D721Med (cell line): ENCODE results near the gene CCDC85C.

ENCODE experiments used
- DNase-seq: peaks from one replicate; pipeline ENCODE4 v3.0.0; 2011; ENCODE audit warnings: low spot score; ENCODE audit not compliant: insufficient read length
- FAIRE-seq: peaks from 2 replicates; lab custom pipeline; 2011; peaks lifted over from hg19 to GRCh38; lab: Jason Lieb, UNC
- CTCF ChIP-seq: IDR thresholded peaks from 2 replicates; pipeline ENCODE4 v1.5.1; 2012; ENCODE audit warnings: mild to moderate bottlenecking, control low read depth; ENCODE audit not compliant: insufficient read depth; ENCODE audit errors: missing control alignments

CCDC85C gene

DNA sequence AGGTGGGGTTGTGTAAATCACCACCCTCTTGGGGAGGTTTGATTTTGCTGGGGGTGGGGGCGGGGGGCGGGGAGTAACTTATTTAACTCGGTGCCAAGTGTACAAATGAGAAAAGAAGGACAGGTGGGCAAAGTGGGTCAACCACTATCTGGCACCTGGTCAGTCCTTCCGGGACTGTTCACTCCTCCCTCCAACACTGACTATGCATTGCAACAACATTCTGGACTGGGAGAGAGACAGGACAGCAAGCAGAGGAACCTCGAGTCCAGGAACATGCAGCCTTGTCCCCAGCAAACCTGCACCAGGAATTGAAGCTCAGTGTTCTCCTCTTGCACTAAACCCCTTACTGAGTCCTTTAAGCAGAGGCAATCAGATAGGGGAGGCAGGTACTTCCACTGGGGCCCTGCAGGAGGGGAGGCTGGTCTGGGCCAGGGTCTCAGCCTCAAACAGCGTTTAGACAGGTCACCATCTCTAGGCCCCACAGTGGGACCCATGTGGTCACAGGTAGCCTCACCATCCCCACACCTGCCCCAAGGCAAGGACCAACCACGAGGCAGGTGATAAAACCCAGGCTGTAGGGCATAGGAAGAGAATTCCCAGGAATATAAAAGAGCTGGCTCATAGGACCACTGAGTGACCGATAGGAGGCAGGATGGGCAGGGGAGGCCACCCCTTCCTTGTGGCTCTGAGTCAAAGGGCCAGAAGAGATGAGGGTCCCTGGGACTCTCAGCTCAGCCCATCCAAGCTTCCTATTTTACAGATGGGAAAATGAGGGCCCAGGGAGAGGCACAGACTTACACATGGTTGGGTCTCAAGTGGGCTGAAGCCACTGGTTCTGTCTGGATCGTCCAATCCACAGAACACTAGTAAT is 9.8 kb downstream of the CCDC85C start:
- DNase-seq (no peak), FAIRE-seq (no peak)
- TF ChIP-seq CTCF = no peak

GRCh38 chr14:99592933-99593753 is 10.9 kb downstream of the CCDC85C start:
- DNase-seq (no peak), FAIRE-seq (no peak)
- TF ChIP-seq CTCF = no peak

GRCh38 chr14:99592394-99592793 is 11.6 kb downstream of the CCDC85C start:
- no peak for DNase-seq
- no peak for FAIRE-seq
- TF ChIP-seq CTCF = no peak

DNA sequence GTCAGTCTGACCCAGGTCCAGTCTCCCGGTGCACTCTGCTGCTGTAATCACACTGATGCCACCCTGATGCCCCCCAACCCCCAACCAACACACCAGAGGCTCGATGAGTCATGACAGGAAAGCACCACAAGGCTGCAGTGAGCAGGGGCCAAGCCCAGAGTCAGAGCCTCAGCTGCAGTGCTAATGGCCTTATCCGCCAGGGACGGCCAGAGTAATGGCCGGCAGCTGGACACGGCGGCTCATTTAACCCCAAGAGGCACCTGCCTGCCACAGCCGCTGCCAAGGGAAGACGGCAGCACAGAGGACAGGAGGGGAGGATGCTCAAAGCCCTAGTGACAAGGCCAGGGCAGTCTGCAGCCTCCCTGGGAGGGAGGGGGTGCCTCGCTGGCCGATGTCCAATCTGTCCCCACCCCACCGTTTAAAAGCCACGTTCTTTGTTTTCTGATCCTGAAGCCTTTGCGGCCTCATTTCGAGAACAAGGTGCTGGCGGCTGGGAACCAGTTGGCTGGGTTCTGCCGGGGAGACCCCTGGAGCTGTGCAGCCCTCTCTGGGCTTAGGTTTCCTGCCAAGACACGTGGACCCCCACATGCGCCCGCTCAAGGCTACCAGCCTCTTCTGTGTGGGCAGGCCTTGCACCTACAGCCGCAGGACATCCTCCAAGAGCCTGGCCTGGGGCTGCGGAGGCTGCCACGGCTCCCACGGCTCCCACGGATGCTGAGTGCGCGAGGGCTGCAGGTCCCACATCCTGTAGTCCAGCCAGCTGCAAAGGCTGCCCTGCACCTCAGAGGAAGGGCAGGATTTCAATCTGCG is 13.1 kb downstream of the CCDC85C start:
- DNase-seq (no peak), FAIRE-seq (no peak)
- TF ChIP-seq CTCF = no peak

- DNase-seq = no peak
- FAIRE-seq = no peak
- no peak for TF ChIP-seq CTCF
Measured at GRCh38 chr14:99589651-99590530, 14.1 kb downstream of the CCDC85C start.

- TF ChIP-seq CTCF = no peak
- no peak for FAIRE-seq
- DNase-seq = no peak
Measured at GRCh38 chr14:99589031-99589441, 15.0 kb downstream of the CCDC85C start.
